Stimulated activated CD4-positive, alpha-beta T cell treated with anti-CD3 and anti-CD28 coated beads, Interleukin-12 subunit alpha, Interleukin-12 subunit beta, amount 100 ng/mL, for 24 hours (primary cell): ENCODE data around the gene CDKAL1.

Experiments
- DNase-seq, 2 experiments: peaks; one replicate each; pipeline ENCODE4 v3.0.0-alpha.2; 2020; ENCODE audit warnings: low read depth in 2 of 2

The CDKAL1 gene

DNA sequence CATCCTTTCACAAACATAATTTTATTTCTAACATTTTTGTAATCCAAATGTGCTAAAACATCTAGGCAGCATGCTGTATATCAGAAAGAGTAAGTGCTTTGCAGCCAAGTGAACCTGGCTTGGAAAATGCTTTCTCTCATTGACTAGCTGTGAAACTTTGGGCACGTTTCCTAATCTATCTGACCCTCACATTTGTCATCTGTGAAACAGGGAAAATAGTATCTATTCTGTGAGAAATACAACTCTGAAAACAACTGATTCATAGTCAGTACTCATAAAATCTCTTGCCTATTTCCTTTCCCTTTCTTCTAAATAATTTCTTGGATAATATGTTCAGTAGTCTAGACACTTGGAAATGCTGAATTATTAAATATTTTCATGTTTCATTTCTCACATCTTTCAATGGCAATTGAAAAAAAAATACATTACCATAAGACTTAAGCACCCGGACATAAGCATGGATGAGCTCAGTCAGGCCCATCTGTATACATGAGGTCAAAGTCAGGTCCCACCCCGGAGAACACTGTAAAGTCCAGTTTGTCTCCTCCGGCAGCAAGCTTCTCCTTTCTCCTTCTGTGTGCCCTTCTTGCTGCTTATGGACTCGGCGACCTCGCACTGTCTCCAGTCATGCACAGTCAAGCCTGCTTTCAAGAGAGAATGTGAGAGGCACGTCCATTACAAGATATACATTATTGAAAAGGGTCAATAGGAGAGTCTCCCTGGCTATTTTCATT, 604.2 kb downstream of the CDKAL1 start:
- DNase-seq: no peak

DNA sequence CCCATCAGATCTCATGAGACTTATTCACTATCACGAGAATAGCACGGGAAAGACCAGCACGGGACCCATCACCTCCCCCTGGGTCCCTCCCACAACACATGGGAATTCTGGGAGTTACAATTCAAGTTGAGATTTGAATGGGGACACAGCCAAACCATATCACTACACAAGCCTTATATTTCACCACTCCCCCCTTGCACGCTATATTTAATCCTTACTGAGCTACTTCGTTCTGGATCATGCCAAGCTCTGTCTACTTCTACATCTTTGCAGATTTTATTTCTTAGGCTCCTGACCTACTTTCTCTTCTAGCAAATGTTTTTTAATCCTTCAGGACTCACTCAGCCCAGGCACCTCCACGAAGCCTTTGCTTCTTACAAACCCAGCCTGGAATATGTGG, 606.7 kb downstream of the CDKAL1 start:
- no peak for DNase-seq

DNA sequence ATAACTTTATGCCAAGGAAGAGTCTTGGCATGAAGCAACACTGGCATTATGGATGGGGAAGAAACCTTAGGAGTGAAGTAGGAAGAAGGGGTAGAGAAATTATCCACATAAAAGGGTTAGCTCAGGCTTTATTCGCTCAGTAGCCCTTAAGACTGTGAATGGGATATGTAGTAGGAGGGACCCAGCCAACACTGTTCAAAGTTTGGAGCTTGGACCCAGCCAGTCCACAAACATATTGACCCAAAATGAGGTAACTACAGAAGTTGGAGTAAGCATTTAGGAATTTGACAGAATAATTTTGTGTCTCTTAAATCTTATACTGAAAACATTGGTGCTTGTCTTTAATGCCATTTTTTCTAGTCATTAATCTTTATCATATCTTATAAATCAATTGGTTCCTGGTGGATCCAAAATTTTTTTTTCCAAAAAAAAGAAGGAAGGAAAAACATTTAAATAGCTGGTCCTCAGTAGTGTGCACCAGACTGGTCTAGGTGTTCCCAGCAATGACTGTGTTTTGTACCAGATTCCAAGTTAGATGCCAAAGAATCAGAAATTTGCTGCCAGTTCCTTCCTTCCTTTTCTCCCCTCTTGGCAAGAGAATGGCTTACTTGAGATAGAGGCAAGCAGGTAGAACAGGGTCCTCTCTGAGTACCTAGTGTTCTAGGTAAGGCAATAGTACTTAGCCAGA, 607.5 kb downstream of the CDKAL1 start:
- no peak for DNase-seq

DNA sequence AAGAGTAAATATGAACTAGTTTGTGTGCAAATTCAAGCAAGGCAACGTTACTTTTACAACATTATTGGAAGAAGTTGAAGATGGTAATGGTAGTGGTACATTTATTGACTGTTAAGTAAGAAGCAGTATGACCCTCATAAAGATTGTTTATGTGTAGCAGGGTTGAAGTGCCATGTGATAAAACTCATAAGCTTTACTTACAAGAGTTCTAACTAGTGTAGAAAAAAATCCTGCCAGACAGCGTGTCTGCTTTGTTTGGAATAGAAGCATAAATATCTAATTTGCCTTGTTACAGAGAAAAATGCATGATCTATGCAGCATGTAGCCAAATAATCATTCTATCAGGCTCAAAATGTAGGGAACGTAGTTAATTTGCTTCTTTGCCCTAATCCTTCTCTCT, 608.5 kb downstream of the CDKAL1 start:
- DNase-seq: no peak

DNA sequence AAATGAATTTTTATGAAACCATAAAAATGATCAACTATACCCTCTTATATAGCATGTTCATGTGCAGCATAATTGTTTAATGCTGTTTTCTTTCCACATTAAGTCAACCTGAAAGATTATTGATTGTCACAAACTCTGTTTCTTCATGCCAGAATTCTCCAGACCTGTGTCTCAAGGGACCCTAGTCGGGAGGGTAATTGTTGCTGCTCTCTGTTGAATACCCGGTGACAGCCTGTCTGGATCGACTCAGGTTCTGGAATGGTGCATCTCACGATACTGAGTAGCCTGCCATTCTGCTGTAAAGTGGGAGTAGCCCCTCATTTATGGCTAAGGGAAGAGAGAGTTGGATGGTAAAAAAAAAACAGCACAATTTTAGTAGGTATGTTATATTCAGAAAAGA, 609.4 kb downstream of the CDKAL1 start:
- no peak for DNase-seq

DNA sequence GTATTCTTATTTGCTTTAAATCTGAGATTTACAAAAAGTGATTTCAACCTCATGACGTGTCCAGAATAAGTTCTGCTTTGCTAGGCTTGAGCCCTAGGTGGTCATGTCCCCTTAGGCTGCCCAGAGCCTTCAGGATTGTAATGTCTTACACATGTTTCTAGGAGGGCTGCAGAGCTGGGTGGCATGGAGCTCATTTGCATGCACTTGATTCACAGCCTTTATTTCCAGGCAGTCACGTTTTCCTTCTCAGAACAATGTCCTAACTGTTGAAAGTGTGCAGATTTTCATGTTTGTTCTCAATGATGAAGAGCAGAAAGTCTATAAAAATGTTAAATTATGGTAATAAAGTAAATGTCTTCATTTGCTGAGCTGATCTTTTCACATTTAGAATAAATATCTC, 610.7 kb downstream of the CDKAL1 start:
- no peak for DNase-seq

DNA sequence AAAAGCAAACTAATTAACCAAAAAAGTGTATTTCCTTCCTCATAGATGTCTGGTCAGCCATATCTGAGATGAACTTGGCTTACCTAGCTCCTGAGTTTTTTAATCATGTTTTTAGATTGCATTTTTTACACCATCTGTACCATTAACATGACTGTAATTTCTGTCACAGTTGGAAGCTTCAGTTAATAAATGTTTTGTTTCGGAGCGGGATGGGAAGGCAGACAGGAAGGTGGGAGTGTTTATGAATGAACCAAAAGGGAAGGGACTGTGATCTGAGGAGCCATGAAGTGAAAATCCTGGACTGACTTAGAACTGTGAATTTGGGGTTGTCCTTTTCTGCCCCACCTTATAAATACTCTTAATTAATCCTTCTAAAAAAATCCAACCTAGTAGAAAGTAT, 613.7 kb downstream of the CDKAL1 start:
- DNase-seq: no peak

DNA sequence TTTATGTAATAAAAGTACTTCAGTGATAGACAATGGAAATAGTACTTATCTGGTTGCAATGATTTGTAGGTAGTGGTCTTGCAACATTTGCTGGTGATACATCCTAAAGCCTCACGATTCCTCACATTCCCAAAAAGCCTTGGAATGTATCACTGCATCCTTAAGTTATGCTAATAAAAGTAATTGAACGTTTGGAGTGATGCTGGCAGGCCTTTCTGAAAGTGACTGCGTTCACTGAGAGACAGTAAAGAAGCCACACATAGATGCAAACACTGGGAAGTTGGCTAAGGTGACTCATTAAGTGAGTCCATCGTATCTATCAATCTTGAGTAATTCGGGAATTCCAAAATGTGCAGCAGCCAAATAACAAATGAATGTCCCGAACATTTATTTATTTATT, 615.2 kb downstream of the CDKAL1 start:
- DNase-seq: no peak

DNA sequence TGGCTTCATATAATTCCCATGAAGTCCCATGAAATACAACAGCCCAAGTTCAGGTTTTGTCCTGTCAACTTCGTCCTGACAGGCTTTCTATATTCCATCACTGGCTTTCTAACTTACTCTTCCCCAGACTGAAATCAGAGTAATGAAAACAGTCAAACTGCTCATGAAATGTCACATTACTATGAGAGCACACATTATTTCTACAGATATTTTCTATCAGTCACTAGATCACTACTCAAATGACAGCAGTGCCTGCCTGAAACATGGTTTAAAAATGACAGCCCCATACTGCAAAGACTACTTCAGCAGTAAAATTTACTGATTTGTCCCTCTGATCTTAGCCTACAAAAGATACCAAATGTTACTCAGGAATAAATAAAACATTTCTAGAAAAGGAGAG, 616.4 kb downstream of the CDKAL1 start:
- DNase-seq: no peak

DNA sequence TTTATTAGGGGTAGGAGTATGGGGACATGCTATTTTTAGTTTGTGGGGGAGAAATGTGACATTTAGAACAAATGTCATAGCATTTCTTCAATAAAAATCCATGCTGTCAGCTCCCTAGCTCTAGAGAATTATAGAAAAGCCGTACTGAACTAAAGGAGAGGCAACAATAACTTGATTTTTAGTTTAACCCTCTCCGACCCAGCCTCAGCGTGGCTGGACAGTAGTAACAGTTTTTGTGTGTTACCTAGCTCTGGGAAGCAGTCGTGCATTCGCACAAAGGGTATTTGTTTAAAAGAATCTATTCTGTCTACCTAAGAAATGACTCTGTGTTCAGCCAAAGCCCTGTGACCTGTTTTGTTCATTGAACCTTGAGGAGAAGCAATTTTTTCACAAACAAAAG, 616.9 kb downstream of the CDKAL1 start:
- no peak for DNase-seq

DNA sequence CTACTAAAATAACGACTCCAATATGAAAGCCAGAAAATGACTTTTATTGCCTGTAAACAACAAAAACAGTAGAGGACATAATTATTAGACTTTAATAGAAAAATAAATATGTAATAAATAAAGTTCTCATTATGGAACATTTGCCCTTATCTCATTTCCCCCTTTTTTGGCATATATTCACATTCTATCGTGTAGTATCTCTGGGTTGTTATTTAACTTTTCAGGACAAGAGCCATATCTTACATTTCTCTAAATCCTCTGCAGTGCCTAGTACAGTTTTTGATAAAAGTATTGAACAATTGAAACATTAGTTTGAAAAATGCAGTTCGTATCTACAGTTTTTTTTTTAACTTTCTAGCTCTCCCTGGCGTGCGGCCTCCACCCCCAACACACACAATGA, 617.3 kb downstream of the CDKAL1 start:
- DNase-seq: no peak

DNA sequence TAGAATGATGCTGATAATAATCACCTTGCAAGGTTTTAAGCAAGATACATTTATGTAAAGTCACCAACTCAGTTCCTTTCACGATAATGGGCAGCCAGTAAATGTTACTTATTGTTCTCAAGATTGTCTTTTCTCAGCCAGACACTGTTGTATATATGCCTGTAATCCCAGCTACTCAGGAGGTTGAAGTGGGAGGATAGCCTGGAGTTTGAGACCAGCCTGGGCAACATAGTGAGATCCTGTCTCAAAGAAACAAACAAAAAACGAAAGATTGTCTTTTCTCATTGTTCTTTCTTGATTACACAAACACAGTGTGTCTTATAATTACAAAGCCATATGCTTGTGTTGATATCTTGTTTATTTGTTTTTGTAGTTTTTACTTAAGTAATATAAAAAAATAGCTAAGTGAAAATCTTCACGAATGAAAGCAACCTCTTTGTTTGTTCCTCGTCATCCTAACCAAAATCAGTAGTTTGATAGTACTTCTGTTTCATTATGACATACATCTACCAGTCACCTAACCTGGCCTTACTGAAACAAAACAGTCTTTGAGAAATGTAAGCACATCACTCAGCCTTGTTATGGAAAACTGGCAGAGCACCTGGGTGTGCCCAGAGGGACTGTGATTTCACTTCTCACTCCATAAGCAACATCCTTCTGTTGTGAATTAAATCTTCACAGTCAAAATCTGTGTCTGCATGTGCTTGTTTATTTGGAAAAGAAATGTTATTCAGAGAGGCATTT, 623.1 kb downstream of the CDKAL1 start:
- DNase-seq: no peak

DNA sequence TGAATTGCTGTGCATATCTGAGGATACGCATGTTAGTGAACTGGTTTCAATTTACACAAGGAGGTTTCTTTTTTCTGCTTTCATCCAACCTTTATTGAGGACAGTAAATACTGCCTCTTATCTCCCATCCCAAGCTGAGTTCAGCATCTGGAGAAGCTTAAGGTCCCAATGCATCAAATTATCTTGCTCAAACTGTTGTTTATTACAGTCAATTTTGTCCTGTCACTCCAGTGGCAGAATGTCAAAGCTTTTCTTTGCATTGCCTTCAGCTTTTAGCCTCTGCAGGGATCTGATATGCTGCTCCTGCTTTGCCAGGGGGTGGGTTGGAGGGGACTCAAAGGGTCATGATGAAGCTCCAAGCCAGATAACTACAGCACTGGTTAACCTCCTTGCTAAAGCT, 623.9 kb downstream of the CDKAL1 start:
- DNase-seq: no peak

DNA sequence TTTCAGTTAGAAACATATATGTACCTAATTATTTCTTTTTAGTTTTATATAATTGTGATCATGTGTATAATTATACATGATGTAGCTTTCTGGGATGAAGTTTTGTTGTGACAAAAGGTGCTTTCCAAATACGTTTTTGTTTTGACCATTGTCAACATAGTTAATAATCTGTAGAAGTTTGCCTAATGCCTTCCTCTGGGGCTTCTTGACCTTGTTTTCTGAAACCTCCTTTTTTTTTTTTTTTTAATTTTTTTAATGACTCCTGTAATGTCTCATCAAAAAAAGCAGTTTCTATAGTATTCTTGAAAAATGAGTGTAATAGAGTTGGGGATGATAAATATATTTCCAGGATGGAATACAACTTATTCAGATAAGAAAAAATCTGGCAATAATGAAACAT, 624.6 kb downstream of the CDKAL1 start:
- DNase-seq: no peak

DNA sequence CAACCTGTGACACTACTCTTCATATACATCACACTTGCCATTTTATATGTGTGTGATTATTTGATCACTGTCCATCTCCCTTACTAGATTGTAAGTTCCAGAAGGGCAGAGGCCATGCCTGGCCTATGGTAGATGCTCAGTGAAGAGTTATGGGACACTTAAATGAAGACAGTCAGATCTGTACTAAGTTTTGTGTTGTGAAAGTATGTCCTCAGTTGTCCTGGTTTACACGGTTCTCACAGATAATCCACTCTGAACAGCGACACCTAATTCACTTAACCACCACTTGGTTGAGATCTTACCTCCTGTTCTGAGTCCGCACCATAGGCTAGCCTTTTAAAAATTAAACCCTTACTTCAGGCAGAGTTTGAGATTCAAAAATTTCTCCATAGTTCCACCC, 625.2 kb downstream of the CDKAL1 start:
- no peak for DNase-seq

DNA sequence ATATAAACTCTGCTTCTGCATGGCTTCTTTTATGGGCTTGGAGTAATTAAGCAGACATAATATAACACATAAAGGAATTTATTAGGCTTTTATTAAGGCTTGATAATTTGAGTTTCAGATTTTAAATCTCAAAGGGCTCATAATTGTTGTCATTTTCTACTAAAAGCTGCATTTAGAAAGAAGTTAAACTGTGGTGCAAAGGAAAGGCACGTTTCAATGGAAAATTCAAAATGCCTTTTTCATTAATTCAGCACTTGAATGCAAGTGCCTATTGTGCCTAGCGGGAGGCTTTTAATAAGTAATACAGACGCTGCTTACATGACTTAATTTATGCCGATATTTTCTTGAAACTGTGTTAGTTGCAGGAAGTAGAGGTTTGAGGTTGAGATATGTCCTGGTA, 627.5 kb downstream of the CDKAL1 start:
- DNase-seq: no peak

DNA sequence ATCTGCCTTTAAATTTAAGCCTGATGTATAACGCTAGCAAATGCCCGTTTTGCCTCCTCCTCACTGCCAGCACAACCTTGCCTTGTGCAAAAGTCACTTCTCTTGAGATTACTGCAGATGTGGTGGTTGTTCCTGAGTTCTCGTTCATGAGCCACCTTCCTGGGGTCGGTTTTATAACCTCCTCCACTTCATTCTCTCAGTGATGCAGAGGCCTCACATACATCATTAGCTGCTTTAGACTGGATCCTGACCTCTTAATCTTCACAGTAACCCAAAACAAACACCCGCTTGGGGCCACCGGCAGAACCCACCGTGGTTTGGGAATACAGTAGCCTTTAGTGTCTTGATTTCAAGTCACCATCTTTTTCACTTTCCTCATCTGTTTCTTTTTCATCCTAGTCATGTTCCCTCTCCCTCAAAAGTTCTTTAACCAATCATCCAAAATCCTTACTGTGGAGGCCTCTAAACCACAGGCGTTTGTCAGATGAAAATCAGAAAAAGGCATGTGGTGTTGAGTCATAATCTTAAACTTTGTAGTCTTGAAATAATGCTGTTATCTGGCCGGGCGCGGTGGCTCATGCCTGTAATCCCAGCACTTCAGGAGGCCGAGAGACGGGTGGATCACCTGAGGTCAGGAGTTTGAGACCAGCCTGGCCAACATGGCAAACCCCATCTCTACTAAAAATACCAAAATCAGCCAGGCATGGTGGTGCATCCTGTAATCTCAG, 629.0 kb downstream of the CDKAL1 start:
- DNase-seq: no peak

DNA sequence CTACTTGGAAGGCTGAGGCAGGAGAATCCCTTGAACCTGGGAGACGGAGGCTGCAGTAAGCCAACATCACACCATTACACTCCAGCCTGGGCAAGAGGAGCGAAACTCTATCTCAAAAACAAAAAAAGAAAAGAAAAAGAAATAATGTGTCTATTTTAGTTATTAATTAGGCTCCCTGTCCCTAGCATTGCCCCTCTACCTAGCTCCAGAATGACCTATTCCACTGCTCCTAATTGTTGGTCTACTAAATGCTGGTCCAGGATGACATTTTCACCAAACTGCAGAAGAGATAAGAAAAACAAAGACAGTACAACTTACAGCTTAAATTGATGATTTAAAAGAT, 629.6 kb downstream of the CDKAL1 start:
- no peak for DNase-seq

DNA sequence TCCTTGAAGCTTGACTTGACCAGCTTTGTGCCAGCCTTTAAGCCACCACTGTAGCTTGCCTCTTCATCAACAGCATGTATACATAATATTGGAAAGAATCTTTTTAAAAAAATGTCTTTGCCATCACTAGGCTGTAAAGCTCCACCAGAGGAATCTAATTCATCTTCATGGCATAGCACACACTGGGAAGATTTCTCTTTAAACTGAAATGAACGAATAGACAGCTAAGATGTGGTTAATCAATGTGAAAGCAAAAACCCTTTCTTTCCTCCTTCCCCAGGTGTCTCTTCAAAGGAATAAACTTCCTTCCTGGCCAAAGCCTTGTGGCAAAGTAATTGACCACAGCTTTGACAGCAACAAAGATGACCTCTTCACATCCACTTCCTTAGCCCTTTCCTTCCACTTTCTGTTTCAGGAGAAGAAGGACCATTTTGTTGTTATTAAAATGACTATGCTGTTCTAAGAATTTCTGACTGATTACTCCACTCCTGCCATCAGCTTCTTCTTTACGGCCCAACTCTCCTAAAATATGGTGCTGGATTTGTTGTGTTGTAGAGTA, 630.6 kb downstream of the CDKAL1 start:
- no peak for DNase-seq

DNA sequence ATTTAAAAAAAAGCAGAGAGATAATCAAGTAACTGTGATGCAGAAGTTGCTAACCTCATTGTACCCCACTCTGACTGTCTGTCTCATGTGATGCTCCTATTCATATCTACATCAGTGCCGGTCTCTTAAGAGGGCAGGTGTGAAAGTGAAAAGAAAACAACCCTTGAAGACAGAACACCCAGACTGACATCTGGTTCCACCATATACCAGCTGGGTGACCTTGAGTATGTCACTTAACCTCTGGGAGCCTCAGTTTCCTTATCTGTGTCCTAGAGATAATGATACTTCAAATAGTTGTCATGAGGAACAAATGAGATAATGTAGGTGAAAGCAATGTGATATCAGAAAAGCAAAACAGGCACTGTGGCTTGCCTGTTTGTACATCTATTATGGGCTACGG, 632.5 kb downstream of the CDKAL1 start:
- DNase-seq: no peak

DNA sequence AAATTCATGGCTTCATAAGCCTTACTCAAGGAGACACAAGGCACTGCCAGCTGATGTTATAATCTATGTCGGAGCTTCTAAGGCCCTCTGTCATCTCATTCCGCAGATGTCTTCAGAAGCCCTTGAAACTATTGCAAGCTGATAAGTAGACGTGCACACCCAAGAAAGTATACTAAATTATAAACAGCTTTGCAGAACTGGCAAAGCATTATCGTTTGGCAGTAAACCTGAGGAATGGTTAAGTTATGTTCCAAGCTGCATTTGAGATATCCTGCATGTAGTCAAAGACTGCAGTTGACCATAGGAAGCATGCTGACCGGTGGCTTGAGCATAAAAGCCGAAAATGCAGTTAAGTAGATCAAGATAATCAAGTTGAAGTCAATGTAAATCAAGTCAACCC, 633.5 kb downstream of the CDKAL1 start:
- no peak for DNase-seq

DNA sequence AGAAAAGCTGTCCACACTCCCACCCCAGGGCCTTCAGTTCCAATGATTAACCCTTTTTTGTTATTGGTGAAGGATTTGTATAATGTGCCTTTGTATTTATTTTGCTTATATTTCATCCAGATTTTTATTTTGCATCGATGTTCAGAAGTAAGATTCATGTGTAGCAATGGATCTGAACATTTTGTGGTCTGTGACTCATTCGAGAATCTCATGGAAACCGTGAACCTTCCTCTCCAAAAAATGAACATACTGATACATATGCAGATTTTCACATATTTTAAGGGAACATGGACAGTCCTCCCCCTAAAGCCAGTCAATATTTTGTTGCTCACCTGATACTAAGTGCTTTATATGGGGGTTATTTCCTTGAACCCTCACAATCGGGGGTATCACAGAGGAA, 637.5 kb downstream of the CDKAL1 start:
- no peak for DNase-seq
